LNCaP clone FGC (cell line): Measurements from ENCODE around the gene KCNQ1.

ENCODE experiments used
- DNase-seq: peaks from one replicate; pipeline ENCODE4 v3.0.0-alpha.2; 2011; ENCODE audit warnings: low read depth
- H3K4me3 ChIP-seq: 2 replicates; pipeline ENCODE4 v1.5.1; 2011; ENCODE audit warnings: mild to moderate bottlenecking, low read depth, low read length, control low read depth
- TF ChIP-seq, protein P1 (sequence below): IDR thresholded peaks from 2 replicates; pipeline ENCODE4 v1.5.1; 2012; ENCODE audit warnings: mild to moderate bottlenecking; ENCODE audit not compliant: control insufficient read depth, insufficient read depth; ENCODE audit errors: extremely low read depth

The KCNQ1 gene

GRCh38 chr11:2797741-2798361 lies 353.0 kb downstream of the KCNQ1 start:
- DNase-seq: no peak
- H3K4me3 ChIP-seq: no peak overlapping the region
- TF ChIP-seq, protein P1, sequence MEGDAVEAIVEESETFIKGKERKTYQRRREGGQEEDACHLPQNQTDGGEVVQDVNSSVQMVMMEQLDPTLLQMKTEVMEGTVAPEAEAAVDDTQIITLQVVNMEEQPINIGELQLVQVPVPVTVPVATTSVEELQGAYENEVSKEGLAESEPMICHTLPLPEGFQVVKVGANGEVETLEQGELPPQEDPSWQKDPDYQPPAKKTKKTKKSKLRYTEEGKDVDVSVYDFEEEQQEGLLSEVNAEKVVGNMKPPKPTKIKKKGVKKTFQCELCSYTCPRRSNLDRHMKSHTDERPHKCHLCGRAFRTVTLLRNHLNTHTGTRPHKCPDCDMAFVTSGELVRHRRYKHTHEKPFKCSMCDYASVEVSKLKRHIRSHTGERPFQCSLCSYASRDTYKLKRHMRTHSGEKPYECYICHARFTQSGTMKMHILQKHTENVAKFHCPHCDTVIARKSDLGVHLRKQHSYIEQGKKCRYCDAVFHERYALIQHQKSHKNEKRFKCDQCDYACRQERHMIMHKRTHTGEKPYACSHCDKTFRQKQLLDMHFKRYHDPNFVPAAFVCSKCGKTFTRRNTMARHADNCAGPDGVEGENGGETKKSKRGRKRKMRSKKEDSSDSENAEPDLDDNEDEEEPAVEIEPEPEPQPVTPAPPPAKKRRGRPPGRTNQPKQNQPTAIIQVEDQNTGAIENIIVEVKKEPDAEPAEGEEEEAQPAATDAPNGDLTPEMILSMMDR: no peak

DNA sequence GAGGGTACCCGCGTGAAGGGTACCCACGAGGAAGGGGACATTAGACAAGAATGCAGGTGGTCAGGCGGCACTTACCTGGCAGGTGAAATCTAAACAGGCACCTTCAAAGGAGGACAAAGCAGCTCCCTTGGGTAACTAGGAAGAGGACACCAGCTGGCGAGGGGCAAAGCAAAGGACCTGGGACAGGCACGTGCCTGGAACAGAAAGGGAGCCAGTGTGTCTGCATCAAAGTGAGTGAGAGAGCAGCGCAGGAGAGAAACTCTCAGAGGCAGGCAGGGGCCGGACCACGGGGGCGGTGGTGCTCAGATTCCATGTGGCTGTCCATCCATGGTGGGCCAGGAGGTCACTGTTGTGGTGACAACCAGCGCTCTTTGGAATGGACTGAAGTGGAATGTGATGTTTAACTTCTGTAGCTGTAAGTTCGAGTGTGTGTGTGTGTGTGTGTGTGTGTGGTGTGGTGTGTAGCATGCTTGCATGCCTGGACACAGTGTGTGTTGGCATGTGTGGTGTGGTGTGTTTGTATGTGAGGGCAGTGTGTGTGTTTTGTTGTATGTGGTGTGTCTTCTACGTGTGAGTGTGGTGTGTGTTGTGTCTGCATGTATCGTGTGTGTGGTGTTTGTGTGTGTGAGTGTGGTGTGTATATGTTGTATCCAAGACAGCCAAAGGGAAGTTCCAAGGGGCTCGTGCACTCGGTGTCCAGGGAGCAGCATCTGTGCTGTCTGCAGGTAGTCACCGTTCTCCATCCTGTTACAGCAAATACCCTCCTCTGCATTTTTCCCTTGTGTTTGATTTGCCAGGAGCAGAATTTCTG lies 354.3 kb downstream of the KCNQ1 start:
- TF ChIP-seq, protein P1: no peak
- DNase-seq: no peak
- H3K4me3 ChIP-seq: no peak overlapping the region

- H3K4me3 ChIP-seq: no peak overlapping the region
- TF ChIP-seq, protein P1: no peak
- no peak for DNase-seq
Measured at GRCh38 chr11:2799881-2800654, 355.3 kb downstream of the KCNQ1 start.

DNA sequence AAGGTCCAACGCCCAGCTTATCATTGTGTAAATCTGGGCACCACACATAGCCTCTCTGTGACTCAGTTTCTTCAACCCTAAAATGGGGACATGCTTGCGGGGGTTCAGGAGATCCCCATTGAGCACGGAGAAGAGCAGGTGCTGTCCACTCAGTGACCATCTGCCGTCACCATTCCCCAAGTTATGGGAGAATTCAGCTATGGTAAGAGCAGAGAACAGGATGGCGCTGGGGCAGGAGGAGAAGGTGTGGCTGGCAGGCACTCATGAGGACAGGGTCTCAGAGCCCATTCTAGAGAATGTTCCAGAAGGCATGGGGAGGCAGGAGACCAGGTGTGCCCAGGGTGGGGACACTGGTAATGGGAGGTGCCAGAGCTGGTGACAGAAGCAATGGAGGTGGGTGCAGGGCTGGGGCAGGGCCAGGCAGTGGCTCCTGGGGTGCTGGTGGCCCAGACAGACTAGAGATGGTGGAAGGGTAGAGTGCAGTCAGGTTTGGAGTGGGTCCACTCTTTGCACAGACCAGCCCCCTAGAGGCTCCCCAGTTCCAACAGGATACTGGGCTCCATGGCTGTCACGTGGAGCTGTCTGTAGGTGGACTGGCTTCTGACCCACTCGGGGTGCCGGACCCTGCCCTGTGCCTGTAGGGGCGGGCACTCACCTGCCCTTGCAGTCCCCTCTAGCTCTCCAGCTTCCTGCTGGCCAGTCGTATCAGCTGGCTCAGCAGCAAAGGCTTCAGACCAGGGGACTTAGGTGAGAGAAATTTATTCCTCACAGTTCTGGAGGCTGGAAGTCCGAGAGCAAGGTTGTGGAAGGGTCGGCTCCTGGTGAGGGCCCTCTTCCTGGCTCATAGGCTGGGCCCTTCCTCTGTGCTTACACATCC lies 356.1 kb downstream of the KCNQ1 start:
- DNase-seq: no peak
- H3K4me3 ChIP-seq: no peak overlapping the region
- TF ChIP-seq, protein P1: no peak

DNA sequence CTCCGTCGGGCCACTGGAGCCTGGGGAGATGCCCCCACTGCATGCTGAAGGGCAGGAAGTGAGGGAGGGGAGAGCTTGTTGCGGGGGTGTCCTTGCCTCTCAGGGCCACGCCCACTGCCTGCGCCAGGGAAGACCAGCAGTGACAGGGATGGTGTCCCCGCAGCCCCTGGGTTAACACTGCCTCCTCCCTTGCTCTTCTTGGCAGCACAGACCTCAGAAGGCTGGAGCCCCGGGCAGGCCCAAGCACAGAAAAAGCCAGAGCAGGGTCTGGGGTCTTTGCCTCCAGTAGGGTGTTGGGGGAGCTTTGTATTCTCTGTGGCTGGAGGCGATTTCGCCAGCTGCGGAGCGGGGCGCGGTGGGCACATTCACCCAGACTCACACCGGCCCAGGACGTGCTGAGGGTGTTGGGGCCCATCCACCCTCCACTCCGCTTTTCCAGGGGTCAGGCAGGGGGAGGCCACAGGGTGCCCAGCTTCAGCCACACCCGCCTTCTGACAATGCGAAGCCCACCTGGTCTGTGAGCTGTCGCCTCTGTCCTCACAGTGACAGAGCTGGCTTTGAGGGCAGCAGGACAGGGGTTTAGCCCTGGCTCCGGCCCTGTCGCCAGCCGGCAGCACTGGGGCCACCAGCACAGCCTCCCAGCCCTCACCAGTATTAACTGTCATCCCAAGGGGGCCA lies 357.0 kb downstream of the KCNQ1 start:
- TF ChIP-seq, protein P1: no peak
- no peak for DNase-seq

More for the DNA sequence above, 357.0 kb downstream of the KCNQ1 start:
- H3K4me3 ChIP-seq: no peak overlapping the region
